Psoas muscle (tissue), 8 donors: Measurements from ENCODE around the gene HOXD4. TPM values are rescaled to one million over a fixed set of nuclear protein-coding genes. Genes with fewer than 3 reads are reported as not detected.

Source experiments
- ATAC-seq, 4 donors: fragments of 200-7000 bp; cut with Tn5 transposase; one replicate each; pipeline ENCODE4 v1.9.1; 2020; ENCODE audit warnings: moderate library complexity in 3 of 4, mild to moderate bottlenecking in 2 of 4
- DNase-seq, 2 donors: peaks; one replicate each; pipeline ENCODE4 v3.0.0-alpha.2; 2020
- H3K27ac ChIP-seq: fragments of 200-600 bp; one replicate; pipeline ENCODE4 v1.8.0; 2022
- H3K27me3 ChIP-seq, 3 donors: fragments of 200-600 bp in 1 of 3; one replicate each; pipeline versions ENCODE4 v1.6.1 to v1.8.0; 2013 to 2022; ENCODE audit warnings: low read length in 2 of 3, mild to moderate bottlenecking in 2 of 3, moderate library complexity in 1 of 3; ENCODE audit not compliant: insufficient read depth in 3 of 3
- H3K36me3 ChIP-seq, 2 donors: fragments of 200-600 bp in 1 of 2; one replicate each; pipeline versions ENCODE4 v1.6.1 to v1.8.0; 2013 to 2022; ENCODE audit warnings: low read depth in 1 of 2, mild to moderate bottlenecking in 1 of 2, moderate library complexity in 1 of 2; ENCODE audit not compliant: insufficient read depth in 1 of 2
- H3K4me1 ChIP-seq: fragments of 200-600 bp; one replicate; pipeline ENCODE4 v1.8.0; 2022
- H3K4me3 ChIP-seq: fragments of 200-600 bp; one replicate; pipeline ENCODE4 v1.8.0; 2022; ENCODE audit warnings: mild to moderate bottlenecking
- H3K9me3 ChIP-seq: fragments of 200-600 bp; one replicate; pipeline ENCODE4 v1.8.0; 2022
- WGBS, 3 donors: extraction: QIAGEN DNeasy Blood & Tissue Kit; methylation state at CpG; one replicate each; pipeline versions ENCODE4 v1.1.6 to v1.1.7; 2013; 5-methylcytosine and 5-hydroxymethylcytosine counted together
- intact Hi-C, 2 donors: fragments of 100-400 bp; cut with DNase I; formaldehyde crosslinking; loops; one replicate each; pipeline versions ENCODE4 v1.11.0 to v1.14.2; 2022
- polyA plus RNA-seq, 3 donors: library from polyadenylated mRNA; stranded (reverse); fragments of 200-250 nt; gene quantifications; one replicate each; pipeline ENCODE4 v1.2.3, GENCODE V29; 2013
- total RNA-seq, 4 donors: library from RNA; stranded (reverse); fragmentation: NEBNext Ultra II Directional in 2 of 4; extraction: Animal tissue kit (Norgen Biotek cat#: 25700) in 2 of 4; gene quantifications; one replicate each; pipeline versions ENCODE4 v1.2.1 to v1.2.4, GENCODE V29; 2021 to 2023
- TF ChIP-seq, protein P1 (sequence below): fragments of 200-600 bp; IDR thresholded peaks from one replicate; pipeline ENCODE4 v1.8.0; 2022; ENCODE audit warnings: antibody characterized with exemption
- donor health status: healthy with polysubstance abuse.
- donor health status: DM: no; HTN: no; CAD: no; lungs with moderate emphysema.
- donor health status: Bipolar disorder and iron deficiency.
- donor health status: healthy.
- donor health status: DM: yes; HTN: yes; CAD: no.
- donor health status: DM: no; HTN: no; CAD: no.
- donor health status: DM: no; HTN: no; CAD: no.
- donor health status: DM: yes; HTN: yes; CAD: no.

Gene HOXD4
- total and polyA plus RNA-seq, 7 donors = 0.26 to 4.1 (median 1.2) TPM

DNA sequence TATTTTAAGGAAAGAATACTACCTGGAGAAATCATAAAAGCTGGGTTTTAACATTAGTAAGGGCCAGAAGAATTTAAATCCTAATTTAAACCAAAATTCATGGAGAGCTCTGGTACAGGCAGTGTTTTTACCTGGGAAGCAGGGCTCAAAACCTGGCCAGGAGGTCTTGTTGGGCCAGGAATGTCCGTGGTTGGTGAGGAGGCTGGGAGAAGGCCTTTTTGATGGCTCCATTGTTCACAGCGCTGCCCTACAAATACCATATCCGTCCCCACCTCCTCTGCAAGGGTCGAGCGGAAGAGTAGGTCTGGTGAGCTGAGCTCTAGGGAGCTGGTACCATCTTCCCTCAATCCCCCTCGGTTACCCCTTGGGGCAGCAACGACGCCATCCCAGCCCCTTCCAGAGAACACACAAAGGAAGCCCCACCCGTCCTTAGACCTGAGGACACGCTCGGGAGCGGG is 26.3 kb downstream of the HOXD4 start:
- intact Hi-C loops = no loop called here
- Histone ChIP-seq H3K9me3 (no peaks in the 10 kb centered on the region), H3K4me3 (peak overlapping the region; percentile 70), H3K27ac (no peak overlapping the region), H3K27me3 (peaks cover 0 to 58% (median 7%) of the 10 kb centered on the region in 3 donors), H3K4me1 (no peaks in the 10 kb centered on the region), H3K36me3 (no peaks in the 10 kb centered on the region)
- TF ChIP-seq, protein P1, sequence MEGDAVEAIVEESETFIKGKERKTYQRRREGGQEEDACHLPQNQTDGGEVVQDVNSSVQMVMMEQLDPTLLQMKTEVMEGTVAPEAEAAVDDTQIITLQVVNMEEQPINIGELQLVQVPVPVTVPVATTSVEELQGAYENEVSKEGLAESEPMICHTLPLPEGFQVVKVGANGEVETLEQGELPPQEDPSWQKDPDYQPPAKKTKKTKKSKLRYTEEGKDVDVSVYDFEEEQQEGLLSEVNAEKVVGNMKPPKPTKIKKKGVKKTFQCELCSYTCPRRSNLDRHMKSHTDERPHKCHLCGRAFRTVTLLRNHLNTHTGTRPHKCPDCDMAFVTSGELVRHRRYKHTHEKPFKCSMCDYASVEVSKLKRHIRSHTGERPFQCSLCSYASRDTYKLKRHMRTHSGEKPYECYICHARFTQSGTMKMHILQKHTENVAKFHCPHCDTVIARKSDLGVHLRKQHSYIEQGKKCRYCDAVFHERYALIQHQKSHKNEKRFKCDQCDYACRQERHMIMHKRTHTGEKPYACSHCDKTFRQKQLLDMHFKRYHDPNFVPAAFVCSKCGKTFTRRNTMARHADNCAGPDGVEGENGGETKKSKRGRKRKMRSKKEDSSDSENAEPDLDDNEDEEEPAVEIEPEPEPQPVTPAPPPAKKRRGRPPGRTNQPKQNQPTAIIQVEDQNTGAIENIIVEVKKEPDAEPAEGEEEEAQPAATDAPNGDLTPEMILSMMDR = no peak
- DNase-seq = no peak
- ATAC-seq = peak in 3 of 4 donors; percentile 12 to 16 (median 13)
- WGBS, 3 donors = 22 to 37% (median 25%) methylated on average over 12 of the region's 12 CpGs

DNA sequence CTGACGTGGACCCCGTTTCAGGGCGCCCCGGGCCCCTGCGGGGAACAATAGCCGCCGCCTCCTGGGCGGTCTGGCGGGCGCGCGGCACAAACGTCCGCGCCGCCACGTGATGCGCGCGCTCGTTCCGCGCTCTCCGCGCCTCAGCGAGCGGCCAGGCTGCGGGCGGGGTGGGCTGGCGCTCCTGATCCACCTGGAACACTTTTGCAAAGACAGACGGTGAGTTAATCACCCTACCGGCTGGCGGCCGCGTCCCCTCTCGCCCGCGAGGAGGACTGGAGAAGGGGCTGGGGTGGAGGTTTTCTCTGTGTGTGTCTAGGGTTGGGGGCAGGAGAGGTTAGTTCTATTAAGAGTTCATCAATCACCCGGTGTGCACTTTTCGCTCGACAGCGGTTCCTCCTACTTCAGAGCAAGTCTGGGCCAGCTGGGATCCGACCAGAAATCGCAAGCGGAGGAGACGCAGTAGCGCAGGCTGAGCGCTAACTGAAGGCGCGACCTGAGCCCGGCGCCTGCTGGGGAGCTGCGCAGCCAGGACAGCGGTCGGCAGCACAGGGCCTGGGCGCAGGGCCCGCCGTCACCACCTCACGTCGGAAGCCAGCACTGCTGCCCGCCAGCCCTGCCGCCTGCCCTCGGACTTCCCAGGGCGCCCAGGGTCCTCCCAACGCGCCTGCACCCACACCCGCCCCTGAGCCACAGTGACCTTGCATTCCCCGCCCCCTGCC is 26.8 kb downstream of the HOXD4 start:
- no peaks in the 10 kb centered on the region for H3K9me3 ChIP-seq
- intact Hi-C loops = no loop called here
- H3K36me3 ChIP-seq = no peaks in the 10 kb centered on the region
- WGBS, 3 donors = 3 to 4% (median 3%) methylated on average over 64 to 68 of the region's 68 CpGs
- TF ChIP-seq, protein P1 = no peak
- H3K27me3 ChIP-seq = peaks cover 0 to 52% (median 7%) of the 10 kb centered on the region in 3 donors
- DNase-seq (no peak), ATAC-seq (peak; percentile 55 to 68 (median 61))
- no peaks in the 10 kb centered on the region for H3K4me1 ChIP-seq
- peak overlapping the region; percentile 4 for H3K27ac ChIP-seq
- peak overlapping the region; percentile 70 for H3K4me3 ChIP-seq

DNA sequence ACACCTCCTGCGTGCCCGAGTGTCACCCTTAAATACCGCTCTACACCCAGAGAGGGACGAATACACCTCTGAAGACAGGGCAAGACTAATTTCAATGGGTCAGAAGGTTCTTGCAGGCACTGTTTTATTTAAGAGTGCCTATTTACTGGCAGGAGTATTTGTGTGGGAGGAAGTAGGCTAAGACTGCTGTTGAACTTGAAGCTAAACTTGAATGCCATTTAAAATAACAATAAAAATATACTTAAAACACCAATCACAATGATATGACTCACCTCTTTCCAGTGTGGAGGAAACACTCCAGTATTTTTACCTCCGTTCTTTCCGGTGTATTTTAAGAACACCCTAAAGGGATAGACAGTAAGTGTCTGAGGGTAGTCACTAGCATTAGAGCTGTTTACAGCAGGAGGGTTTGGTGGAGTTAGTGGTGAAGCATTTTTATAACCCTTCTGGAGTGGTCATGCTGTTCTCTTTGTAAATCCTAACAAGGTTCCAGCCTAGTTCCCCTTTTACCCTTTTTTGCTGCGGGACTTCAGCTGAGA is 27.5 kb downstream of the HOXD4 start:
- 41 to 48% (median 43%) methylated on average over 7 of the region's 7 CpGs for WGBS, 3 donors
- Histone ChIP-seq H3K27me3 (peaks cover 0 to 52% (median 7%) of the 10 kb centered on the region in 3 donors), H3K4me1 (no peaks in the 10 kb centered on the region), H3K36me3 (no peaks in the 10 kb centered on the region), H3K4me3 (peak overlapping the region; percentile 70), H3K27ac (no peak overlapping the region), H3K9me3 (no peaks in the 10 kb centered on the region)
- DNase-seq (no peak), ATAC-seq (no peak)
- intact Hi-C loops = no loop called here
- TF ChIP-seq, protein P1 = no peak

DNA sequence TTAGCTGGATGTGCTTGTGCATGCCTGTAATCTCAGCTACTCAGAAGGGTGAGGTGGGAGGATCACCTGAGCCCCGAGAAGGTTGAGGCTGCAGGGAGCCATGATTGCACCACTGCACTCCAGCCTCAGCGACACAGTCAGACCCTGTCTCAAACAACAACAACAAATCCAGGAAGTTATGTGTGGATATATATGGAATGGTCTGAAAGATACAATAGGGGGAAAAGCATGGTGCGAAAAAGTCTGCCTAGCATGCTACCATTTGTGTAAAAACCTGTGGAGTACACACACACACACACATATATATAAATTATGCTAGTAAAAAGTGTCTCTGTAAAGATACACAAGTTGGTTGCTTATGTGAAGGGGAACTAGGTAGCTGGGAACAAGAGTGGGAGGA is 30.2 kb downstream of the HOXD4 start:
- peaks cover 0 to 45% (median 5%) of the 10 kb centered on the region in 3 donors for H3K27me3 ChIP-seq
- 86 to 88% (median 87%) methylated on average over 3 of the region's 3 CpGs for WGBS, 3 donors
- H3K9me3 ChIP-seq = no peaks in the 10 kb centered on the region
- no peaks in the 10 kb centered on the region for H3K36me3 ChIP-seq
- no peak overlapping the region for H3K4me3 ChIP-seq
- no peak for DNase-seq
- no peak for ATAC-seq
- H3K27ac ChIP-seq = no peak overlapping the region
- H3K4me1 ChIP-seq = no peaks in the 10 kb centered on the region
- intact Hi-C loops = no loop called here
- TF ChIP-seq, protein P1 = no peak
